H9 (cell line): Measurements from ENCODE around the gene PDGFRB. TPM values are rescaled to one million over a fixed set of nuclear protein-coding genes. Genes with fewer than 3 reads are reported as not detected.

Experiments
- DNase-seq: peaks from one replicate; pipeline ENCODE4 v3.0.0-alpha.2; 2017
- H2AFZ ChIP-seq: one replicate; pipeline ENCODE4 v1.6.1; 2013; ENCODE audit warnings: mild to moderate bottlenecking, low read length, control low read depth, moderate library complexity
- H2AK5ac ChIP-seq: 2 replicates; pipeline ENCODE4 v1.6.1; 2013; ENCODE audit warnings: low read length, control low read depth, mixed read lengths; ENCODE audit not compliant: insufficient read length
- H2BK120ac ChIP-seq: one replicate; pipeline ENCODE4 v1.6.1; 2013; ENCODE audit warnings: low read depth, mild to moderate bottlenecking, low read length, control low read depth, inconsistent platforms; ENCODE audit not compliant: poor library complexity, severe bottlenecking
- H2BK12ac ChIP-seq: 2 replicates; pipeline ENCODE4 v1.6.1; 2013; ENCODE audit warnings: low read length, control low read depth, mixed read lengths, low read depth; ENCODE audit not compliant: insufficient read length
- H2BK15ac ChIP-seq: 2 replicates; pipeline ENCODE4 v1.6.1; 2013; ENCODE audit warnings: low read depth, low read length, control low read depth
- H2BK20ac ChIP-seq: one replicate; pipeline ENCODE4 v1.6.1; 2013; ENCODE audit warnings: low read depth, mild to moderate bottlenecking, low read length, control low read depth, inconsistent platforms; ENCODE audit not compliant: poor library complexity, severe bottlenecking
- H2BK5ac ChIP-seq: 2 replicates; pipeline ENCODE4 v1.6.1; 2013; ENCODE audit warnings: low read length, control low read depth, mixed read lengths; ENCODE audit not compliant: insufficient read length
- H3K14ac ChIP-seq: 2 replicates; pipeline ENCODE4 v1.6.1; 2013; ENCODE audit warnings: low read length, control low read depth; ENCODE audit not compliant: insufficient read depth
- H3K18ac ChIP-seq: 2 replicates; pipeline ENCODE4 v1.6.1; 2013; ENCODE audit warnings: low read depth, mild to moderate bottlenecking, mixed read lengths, low read length, control low read depth; ENCODE audit not compliant: insufficient read length
- H3K23ac ChIP-seq: 2 replicates; pipeline ENCODE4 v1.6.1; 2013; ENCODE audit warnings: low read length, control low read depth, mixed read lengths, low read depth; ENCODE audit not compliant: insufficient read length
- H3K23me2 ChIP-seq: 2 replicates; pipeline ENCODE4 v1.6.1; 2013; ENCODE audit warnings: low read depth, mild to moderate bottlenecking, mixed read lengths, low read length, control low read depth; ENCODE audit not compliant: insufficient read length, poor library complexity, severe bottlenecking
- H3K27ac ChIP-seq: 2 replicates; pipeline ENCODE4 v1.5.1; 2013; ENCODE audit warnings: low read length, control low read depth, mixed read lengths, low read depth; ENCODE audit not compliant: insufficient read length
- H3K27me3 ChIP-seq: 2 replicates; pipeline ENCODE4 v1.6.1; 2013; ENCODE audit warnings: low read length, control low read depth, inconsistent platforms; ENCODE audit not compliant: insufficient read depth
- H3K4ac ChIP-seq: 2 replicates; pipeline ENCODE4 v1.6.1; 2013; ENCODE audit warnings: low read depth, mild to moderate bottlenecking, control low read depth, inconsistent platforms, low read length, moderate library complexity
- H3K4me1 ChIP-seq: 2 replicates; pipeline ENCODE4 v1.6.1; 2013; ENCODE audit warnings: low read length, control low read depth, inconsistent platforms; ENCODE audit not compliant: insufficient read depth
- H3K4me2 ChIP-seq: 2 replicates; pipeline ENCODE4 v1.6.1; 2013; ENCODE audit warnings: low read length, control low read depth, mixed read lengths; ENCODE audit not compliant: insufficient read length, insufficient read depth
- H3K56ac ChIP-seq: 2 replicates; pipeline ENCODE4 v1.6.1; 2013; ENCODE audit warnings: low read depth, mild to moderate bottlenecking, mixed read lengths, low read length, control low read depth; ENCODE audit not compliant: insufficient read length
- H3K79me1 ChIP-seq: 2 replicates; pipeline ENCODE4 v1.6.1; 2013; ENCODE audit warnings: low read depth, mild to moderate bottlenecking, moderate library complexity, low read length, control low read depth, inconsistent platforms; ENCODE audit not compliant: insufficient read depth, poor library complexity, severe bottlenecking
- H3K79me2 ChIP-seq: 2 replicates; pipeline ENCODE4 v1.6.1; 2013; ENCODE audit warnings: low read length, control low read depth, inconsistent platforms; ENCODE audit not compliant: insufficient read depth
- H3K9ac ChIP-seq: 2 replicates; pipeline ENCODE4 v1.6.1; 2013; ENCODE audit warnings: low read length, control low read depth, mixed read lengths; ENCODE audit not compliant: insufficient read length; ENCODE audit errors: extremely low read depth
- H3K9me3 ChIP-seq: one replicate; pipeline ENCODE4 v1.6.1; 2013; ENCODE audit warnings: low read depth, low read length, inconsistent platforms; ENCODE audit not compliant: control insufficient read depth
- H3T11ph ChIP-seq: one replicate; pipeline ENCODE4 v1.6.1; 2013; ENCODE audit warnings: mild to moderate bottlenecking, low read length, control low read depth, inconsistent platforms
- H4K20me1 ChIP-seq: one replicate; pipeline ENCODE4 v1.6.1; 2013; ENCODE audit not compliant: control insufficient read depth, insufficient read length, insufficient read depth
- H4K5ac ChIP-seq: 2 replicates; pipeline ENCODE4 v1.6.1; 2013; ENCODE audit warnings: low read depth, mild to moderate bottlenecking, mixed read lengths, low read length, control low read depth; ENCODE audit not compliant: insufficient read length
- H4K8ac ChIP-seq: replicated peaks from 2 replicates; pipeline ENCODE4 v1.6.1; 2013; ENCODE audit warnings: low read length, control low read depth, mixed read lengths, low read depth; ENCODE audit not compliant: insufficient read length
- H4K91ac ChIP-seq: 2 replicates; pipeline ENCODE4 v1.6.1; 2013; ENCODE audit warnings: low read depth, mild to moderate bottlenecking, moderate library complexity, mixed read lengths, low read length, control low read depth; ENCODE audit not compliant: insufficient read length
- H3K27ac Mint-ChIP-seq, 3 experiments: 2 replicates in 2 of 3; 3 replicates in 1 of 3; pipeline ENCODE4 v1.8.0; 2020 to 2021; ENCODE audit warnings: mixed read lengths in 3 of 3, mild to moderate bottlenecking in 1 of 3, moderate library complexity in 1 of 3
- H3K27me3 Mint-ChIP-seq: 2 replicates; pipeline ENCODE4 v1.8.0; 2021; ENCODE audit warnings: low read depth, mild to moderate bottlenecking, moderate library complexity, mixed read lengths
- H3K36me3 Mint-ChIP-seq, 3 experiments: 2 replicates in 2 of 3; 3 replicates in 1 of 3; pipeline ENCODE4 v1.8.0; 2020 to 2021; ENCODE audit warnings: low read depth in 3 of 3, mixed read lengths in 3 of 3; ENCODE audit not compliant: insufficient read depth in 1 of 3
- H3K4me1 Mint-ChIP-seq, 2 experiments: 2 replicates each; pipeline ENCODE4 v1.8.0; 2020; ENCODE audit warnings: mixed read lengths in 2 of 2
- H3K4me3 Mint-ChIP-seq, 2 experiments: 2 replicates in 1 of 2; 3 replicates in 1 of 2; pipeline ENCODE4 v1.8.0; 2020 to 2021; ENCODE audit warnings: mild to moderate bottlenecking in 2 of 2, mixed read lengths in 2 of 2, moderate library complexity in 1 of 2
- H3K9me3 Mint-ChIP-seq, 2 experiments: 2 replicates in 1 of 2; 3 replicates in 1 of 2; pipeline ENCODE4 v1.8.0; 2020; ENCODE audit warnings: mild to moderate bottlenecking in 2 of 2, mixed read lengths in 2 of 2, moderate library complexity in 1 of 2
- WGBS: extraction: QIAGEN DNeasy Blood & Tissue Kit; methylation state at CpG from one replicate; pipeline ENCODE4 v1.1.7; 2013; ENCODE audit warnings: missing lambda C conversion rate, low lambda C conversion rate, mixed read lengths; ENCODE audit not compliant: insufficient read length; ENCODE audit errors: extremely low coverage; 5-methylcytosine and 5-hydroxymethylcytosine counted together
- total RNA-seq: library from RNA; stranded (reverse); gene quantifications from 2 replicates; pipeline ENCODE4 v1.2.1, GENCODE V29; 2021
- TF ChIP-seq, protein P1 (sequence below): fragments of 200-600 bp; sonication (generic); conservative IDR thresholded peaks from 3 replicates; pipeline ENCODE4 v1.8.0; 2021; ENCODE audit warnings: antibody characterized with exemption, mild to moderate bottlenecking

Gene PDGFRB
- total RNA-seq, 1 experiment from 2014 or later = 2.2 TPM

DNA sequence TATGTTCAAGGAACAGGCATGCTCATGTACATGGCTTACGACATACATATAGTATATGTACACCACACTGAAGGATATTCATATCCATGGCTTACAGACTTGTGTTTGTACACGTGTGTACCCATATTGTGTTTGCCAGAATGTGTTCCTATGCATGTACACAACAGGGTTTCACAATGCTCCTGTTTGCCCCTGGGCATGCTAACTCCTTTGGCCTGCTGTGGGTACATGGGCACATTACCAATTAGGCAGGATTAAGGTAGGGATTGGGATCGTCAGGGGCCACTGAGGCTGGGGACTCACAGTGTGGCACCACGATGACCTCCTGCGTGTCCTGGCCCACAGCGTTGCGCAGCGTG, 26.2 kb downstream of the PDGFRB start:
- WGBS = no CpG with 5 or more reads among the region's 8 CpGs
- Histone ChIP-seq H3K9ac (no peak overlapping the region), H4K20me1 (no peaks in the 10 kb centered on the region), H2AK5ac (no peak overlapping the region), H3K9me3 (no peaks in the 10 kb centered on the region), H3K4ac (no peak overlapping the region), H2BK20ac (no peak overlapping the region), H3K79me1 (no peaks in the 10 kb centered on the region), H3K27ac (no peak overlapping the region), H3T11ph (no peak overlapping the region), H3K56ac (no peak overlapping the region), H2BK15ac (no peak overlapping the region), H3K23me2 (no peaks in the 10 kb centered on the region), H2BK5ac (no peak overlapping the region), H3K14ac (no peak overlapping the region), H3K27me3 (no peaks in the 10 kb centered on the region), H3K4me2 (no peak overlapping the region), H4K8ac (no peak overlapping the region), H2BK120ac (no peak overlapping the region), H3K23ac (no peak overlapping the region), H2BK12ac (no peak overlapping the region), H2AFZ (no peak overlapping the region), H3K4me1 (no peaks in the 10 kb centered on the region), H4K91ac (no peak overlapping the region), H3K18ac (no peak overlapping the region), H4K5ac (no peak overlapping the region), H3K79me2 (no peaks in the 10 kb centered on the region)
- Mint-ChIP-seq H3K9me3 (no peaks in the 10 kb centered on the region), H3K27me3 (peaks cover 66% of the 10 kb centered on the region), H3K27ac (no peak overlapping the region), H3K4me1 (peaks cover 31 to 32% of the 10 kb centered on the region in 2 experiments), H3K36me3 (no peaks in the 10 kb centered on the region; a peak in 1 of 7 replicates), H3K4me3 (no peak overlapping the region)
- TF ChIP-seq, protein P1, sequence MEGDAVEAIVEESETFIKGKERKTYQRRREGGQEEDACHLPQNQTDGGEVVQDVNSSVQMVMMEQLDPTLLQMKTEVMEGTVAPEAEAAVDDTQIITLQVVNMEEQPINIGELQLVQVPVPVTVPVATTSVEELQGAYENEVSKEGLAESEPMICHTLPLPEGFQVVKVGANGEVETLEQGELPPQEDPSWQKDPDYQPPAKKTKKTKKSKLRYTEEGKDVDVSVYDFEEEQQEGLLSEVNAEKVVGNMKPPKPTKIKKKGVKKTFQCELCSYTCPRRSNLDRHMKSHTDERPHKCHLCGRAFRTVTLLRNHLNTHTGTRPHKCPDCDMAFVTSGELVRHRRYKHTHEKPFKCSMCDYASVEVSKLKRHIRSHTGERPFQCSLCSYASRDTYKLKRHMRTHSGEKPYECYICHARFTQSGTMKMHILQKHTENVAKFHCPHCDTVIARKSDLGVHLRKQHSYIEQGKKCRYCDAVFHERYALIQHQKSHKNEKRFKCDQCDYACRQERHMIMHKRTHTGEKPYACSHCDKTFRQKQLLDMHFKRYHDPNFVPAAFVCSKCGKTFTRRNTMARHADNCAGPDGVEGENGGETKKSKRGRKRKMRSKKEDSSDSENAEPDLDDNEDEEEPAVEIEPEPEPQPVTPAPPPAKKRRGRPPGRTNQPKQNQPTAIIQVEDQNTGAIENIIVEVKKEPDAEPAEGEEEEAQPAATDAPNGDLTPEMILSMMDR = no peak
- DNase-seq = no peak
